Vagina (tissue), 2 donors: Measurements from ENCODE around the gene HOTAIR. TPM values are rescaled to one million over a fixed set of nuclear protein-coding genes. Genes with fewer than 3 reads are reported as not detected.

Experiments used
- DNase-seq, 2 donors: peaks; one replicate each; pipeline ENCODE4 v3.0.0-alpha.2; 2017; ENCODE audit errors: extremely low spot score in 2 of 2
- H3K27ac ChIP-seq: fragments of 200-600 bp; sonication (generic); one replicate; pipeline ENCODE4 v1.5.1; 2019
- H3K27me3 ChIP-seq: fragments of 200-600 bp; sonication (generic); one replicate; pipeline ENCODE4 v1.5.1; 2019
- H3K36me3 ChIP-seq, 2 donors: fragments of 200-600 bp; sonication (generic); one replicate each; pipeline ENCODE4 v1.5.1; 2017 to 2019
- H3K4me1 ChIP-seq: fragments of 200-600 bp; sonication (generic); one replicate; pipeline ENCODE4 v1.5.1; 2019
- H3K4me3 ChIP-seq, 2 donors: fragments of 200-600 bp; sonication (generic); 1 replicate in 1 of 2; 2 replicates in 1 of 2; pipeline ENCODE4 v1.5.1; 2016 to 2019
- H3K9me3 ChIP-seq: fragments of 200-600 bp; sonication (generic); one replicate; pipeline ENCODE4 v1.5.1; 2019
- POLR2A ChIP-seq, 2 donors: fragments of 450-650 bp; IDR thresholded peaks; one replicate each; pipeline ENCODE4 v1.6.1; 2017; ENCODE audit warnings: antibody characterized with exemption in 2 of 2, mild to moderate bottlenecking in 2 of 2, moderate library complexity in 2 of 2
- POLR2AphosphoS5 ChIP-seq, 2 donors: sonication (generic); formaldehyde crosslinking; IDR thresholded peaks; one replicate each; pipeline ENCODE4 v1.9.0; 2017; ENCODE audit warnings: antibody characterized with exemption in 2 of 2, mild to moderate bottlenecking in 2 of 2, low read depth in 1 of 2; ENCODE audit not compliant: insufficient read depth in 1 of 2
- intact Hi-C: fragments of 100-400 bp; cut with DNase I; formaldehyde crosslinking; loops from one replicate; pipeline ENCODE4 v1.15.1; 2023
- total RNA-seq: library from RNA; depleted of rRNA; stranded (reverse); fragments of >200 nt; gene quantifications from one replicate; pipeline ENCODE4 v1.2.3, GENCODE V29; 2016
- TF ChIP-seq, protein P1 (sequence below), 3 experiments: fragments of 450-650 bp in 2 of 3; fragments of 200-600 bp in 1 of 3; sonication (generic) in 1 of 3; IDR thresholded peaks; one replicate each; pipeline ENCODE4 v1.5.1; 2017 to 2019; ENCODE audit warnings: antibody characterized with exemption in 3 of 3, mild to moderate bottlenecking in 2 of 3, moderate library complexity in 2 of 3

Gene HOTAIR
- total RNA-seq, 1 donor from 2014 or later, result not detected

DNA sequence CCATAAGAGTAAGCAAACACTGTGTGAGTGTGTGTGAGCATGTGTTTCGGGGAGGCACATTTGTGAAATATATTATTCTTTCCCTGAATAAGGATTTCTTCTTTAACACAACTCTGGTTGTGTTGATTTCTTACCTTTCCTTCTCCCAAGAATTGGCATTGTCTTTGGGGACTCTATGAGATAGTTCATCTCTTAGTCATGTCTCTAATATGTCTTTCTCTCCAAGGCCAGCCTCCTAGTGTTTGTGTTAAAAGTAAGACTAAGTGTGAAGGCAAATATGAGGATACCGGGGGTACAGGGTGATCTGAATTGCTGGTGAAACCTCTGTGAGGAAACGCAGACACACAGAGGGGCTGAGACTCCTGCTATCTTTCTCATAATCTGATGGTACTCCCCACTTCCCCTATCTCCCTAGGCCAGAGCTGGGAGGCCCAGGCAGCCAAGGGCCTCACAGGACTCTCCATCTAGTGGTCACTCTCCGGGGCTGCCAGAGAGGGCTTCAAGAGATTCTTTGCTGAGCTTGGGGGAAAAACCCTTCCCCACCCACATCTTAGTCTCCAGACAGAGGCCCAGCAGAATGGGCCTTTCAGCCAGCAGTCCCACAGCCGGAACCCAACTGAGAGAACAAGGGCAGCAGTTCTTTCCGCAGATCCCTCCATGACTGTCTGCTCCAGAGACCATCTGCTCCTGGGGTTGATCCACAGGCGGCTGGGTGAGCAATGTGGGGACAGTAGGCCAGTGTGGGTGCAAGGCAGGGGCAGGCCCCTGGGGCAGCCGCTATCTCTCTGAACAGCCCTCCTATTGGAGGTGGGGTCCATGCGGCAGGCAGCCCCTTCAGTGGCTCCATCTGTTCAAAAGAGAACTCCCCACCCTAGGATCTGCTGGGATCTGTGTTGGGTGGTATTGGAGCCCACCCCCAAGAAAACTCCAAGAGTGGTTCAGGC, 25.8 kb downstream of the HOTAIR start:
- TF ChIP-seq POLR2A (IDR thresholded peaks at IDR 0.05) (no peak), POLR2AphosphoS5 (IDR thresholded peaks at IDR 0.05; ENCODE audit: insufficient read depth in 1 of 2, low read depth in 1 of 2) (no peak)
- Histone ChIP-seq H3K4me3 (no peak overlapping the region), H3K27ac (no peak overlapping the region), H3K36me3 (no peaks in the 10 kb centered on the region), H3K27me3 (peaks cover 18% of the 10 kb centered on the region), H3K9me3 (no peaks in the 10 kb centered on the region), H3K4me1 (peaks cover 13% of the 10 kb centered on the region)
- no peak for DNase-seq
- intact Hi-C loops, result no loop called here

DNA sequence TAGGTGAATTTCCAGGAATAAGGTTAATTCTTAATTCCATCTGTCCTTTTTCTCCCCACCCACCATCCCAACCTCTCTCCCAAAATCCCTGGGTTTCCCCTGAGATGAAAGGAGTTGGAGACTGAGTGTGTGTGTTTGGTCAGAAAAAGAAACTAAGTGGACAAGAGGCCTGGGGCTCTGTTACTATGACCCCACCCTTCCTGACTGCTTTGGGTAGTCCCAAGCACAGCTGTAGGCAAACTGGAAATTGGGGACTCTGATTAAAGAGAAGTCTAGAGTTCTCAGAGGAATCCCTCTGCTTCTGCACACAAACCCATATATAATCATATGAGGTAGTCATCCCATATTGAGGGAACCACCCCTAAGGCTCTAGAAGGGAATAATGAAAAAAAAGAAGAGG, 27.0 kb downstream of the HOTAIR start:
- H3K4me1 ChIP-seq, result peaks cover 7% of the 10 kb centered on the region
- DNase-seq, result no peak
- intact Hi-C loops, result no loop called here

DNA sequence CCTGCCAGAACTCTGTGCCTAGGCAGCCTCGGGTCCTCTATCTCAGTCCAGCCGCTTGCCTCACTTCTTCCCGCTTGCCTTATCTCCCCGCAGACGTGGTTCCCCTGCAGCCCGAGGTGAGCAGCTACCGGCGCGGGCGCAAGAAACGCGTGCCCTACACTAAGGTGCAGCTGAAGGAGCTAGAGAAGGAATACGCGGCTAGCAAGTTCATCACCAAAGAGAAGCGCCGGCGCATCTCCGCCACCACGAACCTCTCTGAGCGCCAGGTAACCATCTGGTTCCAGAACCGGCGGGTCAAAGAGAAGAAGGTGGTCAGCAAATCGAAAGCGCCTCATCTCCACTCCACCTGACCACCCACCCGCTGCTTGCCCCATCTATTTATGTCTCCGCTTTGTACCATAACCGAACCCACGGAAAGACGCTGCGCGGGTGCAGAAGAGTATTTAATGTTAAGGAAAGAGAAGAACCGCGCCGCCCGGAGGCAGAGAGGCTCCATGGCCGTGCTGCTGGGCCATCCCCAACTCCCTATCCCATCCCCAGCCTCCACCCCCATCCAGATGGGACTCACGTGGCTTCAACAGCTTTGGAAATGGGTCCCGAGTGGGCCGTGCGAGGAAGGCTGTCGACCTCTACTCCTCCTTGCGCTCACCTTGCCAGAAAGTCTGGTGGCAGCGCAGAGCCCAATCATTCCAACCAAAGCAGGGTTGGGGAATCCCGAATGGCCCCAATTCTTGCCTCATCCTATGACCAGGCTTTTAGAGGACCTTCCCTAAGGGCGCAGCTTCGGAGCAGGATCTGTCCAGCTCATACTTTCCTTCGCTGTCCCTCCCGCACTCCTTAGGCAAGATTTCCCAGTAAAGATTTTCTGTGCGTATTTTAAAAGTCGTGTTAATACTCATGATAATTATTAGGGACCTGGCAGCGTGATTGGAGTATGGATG, 29.6 kb downstream of the HOTAIR start:
- Histone ChIP-seq H3K4me1 (no peaks in the 10 kb centered on the region), H3K9me3 (no peaks in the 10 kb centered on the region), H3K36me3 (no peaks in the 10 kb centered on the region), H3K27me3 (peaks cover 2% of the 10 kb centered on the region), H3K4me3 (no peak overlapping the region), H3K27ac (no peak overlapping the region)
- TF ChIP-seq, protein P1, sequence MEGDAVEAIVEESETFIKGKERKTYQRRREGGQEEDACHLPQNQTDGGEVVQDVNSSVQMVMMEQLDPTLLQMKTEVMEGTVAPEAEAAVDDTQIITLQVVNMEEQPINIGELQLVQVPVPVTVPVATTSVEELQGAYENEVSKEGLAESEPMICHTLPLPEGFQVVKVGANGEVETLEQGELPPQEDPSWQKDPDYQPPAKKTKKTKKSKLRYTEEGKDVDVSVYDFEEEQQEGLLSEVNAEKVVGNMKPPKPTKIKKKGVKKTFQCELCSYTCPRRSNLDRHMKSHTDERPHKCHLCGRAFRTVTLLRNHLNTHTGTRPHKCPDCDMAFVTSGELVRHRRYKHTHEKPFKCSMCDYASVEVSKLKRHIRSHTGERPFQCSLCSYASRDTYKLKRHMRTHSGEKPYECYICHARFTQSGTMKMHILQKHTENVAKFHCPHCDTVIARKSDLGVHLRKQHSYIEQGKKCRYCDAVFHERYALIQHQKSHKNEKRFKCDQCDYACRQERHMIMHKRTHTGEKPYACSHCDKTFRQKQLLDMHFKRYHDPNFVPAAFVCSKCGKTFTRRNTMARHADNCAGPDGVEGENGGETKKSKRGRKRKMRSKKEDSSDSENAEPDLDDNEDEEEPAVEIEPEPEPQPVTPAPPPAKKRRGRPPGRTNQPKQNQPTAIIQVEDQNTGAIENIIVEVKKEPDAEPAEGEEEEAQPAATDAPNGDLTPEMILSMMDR (IDR thresholded peaks at IDR 0.05), result no peak
- TF ChIP-seq POLR2AphosphoS5 (IDR thresholded peaks at IDR 0.05; ENCODE audit: insufficient read depth in 1 of 2, low read depth in 1 of 2) (no peak), POLR2A (IDR thresholded peaks at IDR 0.05) (no peak)
- intact Hi-C loops, result no loop called here
- no peak for DNase-seq

More for the DNA sequence above, 27.0 kb downstream of the HOTAIR start:
- no peak overlapping the region for H3K4me3 ChIP-seq
- TF ChIP-seq POLR2A (IDR thresholded peaks at IDR 0.05) (no peak), POLR2AphosphoS5 (IDR thresholded peaks at IDR 0.05; ENCODE audit: insufficient read depth in 1 of 2, low read depth in 1 of 2) (no peak)
- TF ChIP-seq, protein P1 (IDR thresholded peaks at IDR 0.05), result no peak
- H3K27me3 ChIP-seq, result peaks cover 15% of the 10 kb centered on the region
- H3K27ac ChIP-seq, result no peak overlapping the region
- no peaks in the 10 kb centered on the region for H3K9me3 ChIP-seq
- H3K36me3 ChIP-seq, result no peaks in the 10 kb centered on the region

DNA sequence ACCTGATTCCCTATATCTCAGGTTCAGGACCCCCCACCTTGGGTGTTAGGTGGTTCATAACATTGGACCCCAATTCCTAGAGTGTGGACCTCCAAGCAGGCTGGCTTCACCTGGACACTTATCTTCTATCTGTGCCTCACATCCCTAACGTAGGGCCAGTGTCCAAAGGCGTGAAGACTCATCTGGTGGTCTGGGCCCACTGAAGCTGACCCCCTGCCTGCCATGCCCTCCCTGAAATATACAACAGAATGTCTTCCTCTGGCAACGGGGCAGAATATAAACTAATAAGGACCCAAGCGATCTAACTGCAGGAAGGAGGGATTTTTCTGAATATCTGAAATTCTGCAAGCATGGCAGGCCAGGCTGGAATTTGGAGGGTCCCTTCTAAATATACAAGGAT, 30.5 kb downstream of the HOTAIR start:
- no peak overlapping the region for H3K4me3 ChIP-seq
- intact Hi-C loops, result no loop called here
- no peaks in the 10 kb centered on the region for H3K36me3 ChIP-seq
- H3K4me1 ChIP-seq, result no peaks in the 10 kb centered on the region
- no peak overlapping the region for H3K27ac ChIP-seq
- no peak for DNase-seq
- peaks cover 3% of the 10 kb centered on the region for H3K27me3 ChIP-seq
- no peaks in the 10 kb centered on the region for H3K9me3 ChIP-seq
- TF ChIP-seq, protein P1 (IDR thresholded peaks at IDR 0.05), result no peak
- TF ChIP-seq POLR2AphosphoS5 (IDR thresholded peaks at IDR 0.05; ENCODE audit: insufficient read depth in 1 of 2, low read depth in 1 of 2) (no peak), POLR2A (IDR thresholded peaks at IDR 0.05) (no peak)

DNA sequence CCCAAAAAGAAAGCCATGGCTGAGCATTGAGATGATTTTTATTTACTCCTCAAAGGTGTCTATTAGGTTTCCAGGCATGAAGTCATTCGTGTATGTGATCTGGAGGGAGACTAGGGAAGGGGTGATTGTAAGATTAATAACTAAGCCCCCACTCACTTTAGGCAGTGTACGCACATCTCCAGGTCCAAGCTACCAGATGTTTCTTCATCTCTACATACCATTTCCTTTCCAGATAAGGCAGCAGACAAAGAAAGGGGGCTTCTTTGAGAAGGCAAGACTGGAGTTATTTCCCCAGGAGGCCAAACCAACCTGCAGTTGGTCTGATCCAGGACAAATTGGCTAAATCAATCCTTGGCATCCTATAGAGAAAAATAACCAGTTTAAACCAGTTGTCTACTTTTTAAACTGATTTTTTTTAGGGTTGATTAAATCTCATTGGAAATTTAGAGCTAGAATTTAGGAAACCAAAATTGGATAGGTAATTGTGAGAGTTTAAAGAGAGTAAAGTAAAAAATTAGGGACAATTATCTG, 32.2 kb downstream of the HOTAIR start:
- Histone ChIP-seq H3K4me3 (no peak overlapping the region), H3K36me3 (no peaks in the 10 kb centered on the region), H3K4me1 (peaks cover 8% of the 10 kb centered on the region), H3K27ac (no peak overlapping the region), H3K9me3 (no peaks in the 10 kb centered on the region), H3K27me3 (peaks cover 19% of the 10 kb centered on the region)
- no peak for TF ChIP-seq POLR2A (IDR thresholded peaks at IDR 0.05)
- no peak for TF ChIP-seq POLR2AphosphoS5 (IDR thresholded peaks at IDR 0.05; ENCODE audit: insufficient read depth in 1 of 2, low read depth in 1 of 2)
- TF ChIP-seq, protein P1 (IDR thresholded peaks at IDR 0.05), result no peak
- DNase-seq, result no peak
- intact Hi-C loops, result no loop called here
